Left kidney (tissue), 2 donors: ENCODE data around the gene ABCA9. TPM values are rescaled to one million over a fixed set of nuclear protein-coding genes. Genes with fewer than 3 reads are reported as not detected.
"Not testable (repeated sequence)": the region's sequence is repeated elsewhere in the genome, so short reads cannot be mapped to it uniquely, and the experiment has no call there.

Experiments used
- DNase-seq: peaks from one replicate; pipeline ENCODE4 v3.0.0-alpha.2; 2013
- polyA plus RNA-seq: library from polyadenylated mRNA; unstranded; fragments of 120-200 nt; gene quantifications from one replicate; pipeline ENCODE4 v1.2.1, GENCODE V29; 2013; ENCODE audit not compliant: insufficient read length

The ABCA9 gene
- polyA plus RNA-seq, 1 donor, result 4.2 TPM

DNA sequence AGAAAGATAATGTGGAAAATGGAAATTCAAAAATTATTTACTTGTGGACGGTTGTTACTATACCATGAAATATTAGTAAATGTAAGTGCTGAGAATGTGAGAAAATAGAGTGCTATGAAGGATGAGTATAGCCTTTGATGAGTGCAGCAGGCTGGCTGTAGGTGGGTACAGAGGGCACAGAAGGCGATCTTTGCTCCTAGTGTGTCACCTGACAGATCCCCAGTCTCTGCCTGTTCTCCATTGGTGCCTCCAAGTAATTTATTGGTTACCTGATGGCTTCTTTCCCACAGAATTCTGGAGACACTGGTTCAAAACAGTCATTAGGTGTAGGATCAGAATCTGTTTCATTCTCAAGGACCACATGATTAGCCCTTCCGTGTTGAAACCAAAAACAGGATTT lies 28.9 kb downstream of the ABCA9 start:
- no peak for DNase-seq

DNA sequence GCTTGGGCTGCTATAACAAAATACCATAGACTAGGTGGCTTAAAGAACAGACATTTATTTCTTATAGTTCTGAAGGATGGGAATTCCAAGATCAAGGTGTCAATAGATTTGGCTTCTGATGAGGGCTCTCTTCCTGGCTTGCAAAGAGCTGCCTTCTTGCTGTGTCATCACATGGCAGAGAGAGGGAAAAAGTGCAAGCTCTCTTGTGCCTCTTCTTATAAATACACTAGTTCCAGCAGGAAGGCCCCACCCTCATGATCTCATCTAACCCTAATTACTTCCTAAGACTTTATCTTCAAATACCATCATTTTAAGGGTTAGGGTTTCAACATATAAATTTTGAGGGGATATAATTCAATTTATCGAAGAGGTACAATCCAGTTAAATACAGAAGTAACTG lies 30.6 kb downstream of the ABCA9 start:
- no peak for DNase-seq

DNA sequence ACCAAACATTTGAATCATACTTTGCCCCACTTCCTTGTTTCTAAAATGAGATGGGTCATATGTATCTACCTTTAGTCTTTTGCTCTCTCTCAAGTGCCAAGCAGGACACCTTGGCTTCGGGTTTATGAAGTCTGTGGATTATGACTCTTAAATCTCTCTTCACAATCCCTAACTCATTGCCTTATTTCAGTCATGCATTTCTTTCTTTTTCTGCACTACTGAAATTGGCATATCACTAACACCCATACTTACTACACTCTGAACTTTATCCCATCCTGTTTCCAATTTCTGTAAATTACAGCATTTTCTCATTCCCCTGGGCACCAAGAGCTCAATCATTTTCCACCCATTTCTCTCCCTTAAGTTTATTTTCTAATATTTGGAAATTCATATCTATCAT lies 42.0 kb downstream of the ABCA9 start:
- no peak for DNase-seq

GRCh38 chr17:69018022-69018615 lies 42.6 kb downstream of the ABCA9 start:
- DNase-seq, result no peak

GRCh38 chr17:69015631-69016030 lies 45.1 kb downstream of the ABCA9 start:
- DNase-seq, result no peak

DNA sequence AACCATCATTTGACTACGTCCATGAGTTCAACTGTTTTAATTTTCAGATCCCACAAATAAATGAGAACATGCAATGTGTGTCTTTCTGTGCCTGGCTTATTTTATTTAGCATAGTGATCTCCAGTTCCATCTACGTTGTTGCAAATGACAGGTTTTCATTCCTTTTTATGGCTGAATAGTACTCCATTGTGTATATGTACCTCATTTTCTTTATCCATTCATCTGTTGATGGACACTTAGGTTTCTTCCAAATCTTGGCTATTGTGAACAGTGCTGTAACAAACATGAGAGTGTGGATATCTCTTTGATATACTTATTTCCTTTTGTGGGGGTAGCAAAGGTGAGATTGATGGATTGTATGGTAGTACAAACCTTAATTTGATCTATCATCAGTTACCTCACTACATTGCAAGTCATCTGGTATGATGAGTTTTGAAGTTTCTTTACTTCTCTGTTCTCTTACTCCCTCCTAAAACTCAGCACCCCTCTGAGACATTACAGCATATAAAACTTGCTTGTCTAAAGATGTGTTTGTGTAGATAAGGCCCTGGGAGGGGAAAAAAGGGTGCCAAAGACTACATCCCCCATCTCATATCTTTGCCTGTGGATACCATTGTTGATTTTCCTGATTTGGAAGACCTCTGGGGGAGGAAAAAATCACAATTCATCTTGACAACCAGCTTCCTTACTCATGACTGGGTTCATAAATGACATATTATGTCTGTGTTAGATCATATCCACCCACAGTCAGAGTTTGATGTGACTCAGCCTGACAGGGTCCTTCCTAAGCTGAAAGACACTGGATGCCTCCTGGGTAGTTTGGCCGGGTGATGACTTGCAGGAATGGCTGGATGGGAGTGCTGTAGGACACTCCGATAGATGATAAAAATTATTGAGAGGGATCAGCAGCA lies 47.6 kb downstream of the ABCA9 start:
- DNase-seq, result no peak

GRCh38 chr17:69009930-69010329 lies 50.8 kb downstream of the ABCA9 start:
- no peak for DNase-seq

- not testable (repeated sequence) for DNase-seq
Measured at GRCh38 chr17:69004759-69005158, 56.0 kb downstream of the ABCA9 start.

DNA sequence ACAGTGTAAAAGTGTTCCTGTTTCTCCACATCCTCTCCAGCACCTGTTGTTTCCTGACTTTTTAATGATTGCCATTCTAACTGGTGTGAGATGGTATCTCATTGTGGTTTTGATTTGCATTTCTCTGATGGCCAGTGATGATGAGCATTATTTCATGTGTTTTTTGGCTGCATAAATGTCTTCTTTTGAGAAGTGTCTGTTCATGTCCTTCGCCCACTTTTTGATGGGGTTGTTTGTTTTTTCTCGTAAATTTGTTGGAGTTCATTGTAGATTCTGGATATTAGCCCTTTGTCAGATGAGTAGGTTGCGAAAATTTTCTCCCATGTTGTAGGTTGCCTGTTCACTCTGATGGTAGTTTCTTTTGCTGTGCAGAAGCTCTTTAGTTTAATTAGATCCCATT lies 61.0 kb downstream of the ABCA9 start:
- not testable (repeated sequence) for DNase-seq

DNA sequence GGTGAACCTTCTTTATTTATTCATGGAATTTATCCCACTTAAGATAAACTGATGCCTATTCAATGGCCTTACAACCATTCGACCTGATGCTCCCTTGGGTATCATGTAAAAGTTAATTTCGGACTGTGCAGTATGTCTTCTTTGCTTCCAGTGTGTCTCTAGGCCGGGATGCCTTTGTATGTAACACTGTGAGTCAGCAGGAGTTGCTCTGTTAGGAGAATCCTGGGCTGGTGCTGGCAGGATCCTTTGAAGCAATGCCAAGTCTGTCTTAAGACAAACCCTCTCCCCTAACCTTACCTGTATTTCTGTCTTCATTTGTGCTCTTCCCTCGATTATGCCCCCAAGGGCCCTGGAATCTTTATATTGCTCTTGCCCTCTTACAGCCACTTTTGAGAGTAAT lies 67.6 kb downstream of the ABCA9 start:
- DNase-seq, result no peak

GRCh38 chr17:68987966-68988365 lies 72.8 kb downstream of the ABCA9 start:
- DNase-seq, result no peak

DNA sequence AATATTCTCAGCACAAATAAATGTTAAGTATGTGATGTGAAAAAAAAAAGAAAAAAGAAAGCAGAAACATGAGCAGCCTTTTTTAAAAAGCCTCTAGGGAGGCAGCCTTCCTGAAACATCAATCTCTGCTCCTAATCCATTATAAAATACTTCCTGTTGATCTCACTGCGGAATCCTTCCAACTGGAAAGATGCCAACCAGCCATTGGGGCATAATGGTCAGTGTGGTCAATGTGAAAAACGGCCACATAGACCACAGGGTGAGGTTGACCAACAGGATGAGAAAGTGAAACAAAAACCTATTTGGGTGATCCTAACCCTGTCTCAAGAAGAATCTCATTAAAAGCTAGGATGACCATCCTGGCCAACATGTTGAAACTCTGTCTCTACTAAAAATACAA lies 79.4 kb downstream of the ABCA9 start:
- DNase-seq, result peak; percentile 66

- no peak for DNase-seq
Measured at GRCh38 chr17:68973098-68973846, 87.5 kb downstream of the ABCA9 start.

- peak; percentile 17 for DNase-seq
Measured at GRCh38 chr17:68972119-68972704, 88.5 kb downstream of the ABCA9 start.

GRCh38 chr17:68969101-68969500 lies 91.6 kb downstream of the ABCA9 start:
- no peak for DNase-seq

DNA sequence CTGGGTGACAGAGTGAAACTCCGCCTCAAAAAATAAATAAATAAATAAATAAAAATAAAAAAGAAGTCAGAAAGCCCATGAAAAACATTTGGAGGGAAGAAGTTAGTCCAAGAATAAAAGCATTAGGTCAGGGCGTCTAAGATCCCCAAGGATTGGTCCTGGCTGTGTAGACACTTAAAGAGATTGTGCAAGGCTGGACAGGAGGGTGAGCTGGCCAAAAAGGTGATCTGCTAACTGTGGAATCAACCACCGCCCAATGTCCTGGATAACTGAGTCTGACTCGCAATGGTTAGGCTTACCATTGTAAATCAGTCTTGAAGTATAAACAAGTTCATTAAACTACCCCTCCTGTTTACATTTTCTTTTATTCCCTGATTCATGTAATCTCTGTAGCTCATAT lies 96.8 kb downstream of the ABCA9 start:
- DNase-seq, result no peak

GRCh38 chr17:68961214-68961882 lies 99.4 kb downstream of the ABCA9 start:
- DNase-seq, result no peak

DNA sequence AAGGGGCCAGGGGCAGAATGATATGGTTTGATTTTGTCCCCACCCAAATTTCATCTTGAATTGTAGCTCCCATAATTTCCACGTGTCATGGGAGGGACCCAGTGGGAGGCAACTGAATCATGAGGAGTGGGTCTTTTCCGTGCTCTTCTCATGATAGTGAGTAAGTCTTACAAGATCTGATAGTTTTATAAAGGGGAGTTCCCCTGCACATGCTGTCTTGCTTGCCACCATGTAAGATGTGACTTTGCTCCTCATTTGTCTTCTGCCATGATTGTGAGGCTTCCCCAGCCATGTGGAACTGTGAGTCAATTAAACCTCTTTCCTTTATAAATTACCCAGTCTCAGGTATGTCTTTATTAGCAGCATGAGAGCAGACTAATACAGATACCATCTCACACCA lies 101.6 kb downstream of the ABCA9 start:
- not testable (repeated sequence) for DNase-seq

DNA sequence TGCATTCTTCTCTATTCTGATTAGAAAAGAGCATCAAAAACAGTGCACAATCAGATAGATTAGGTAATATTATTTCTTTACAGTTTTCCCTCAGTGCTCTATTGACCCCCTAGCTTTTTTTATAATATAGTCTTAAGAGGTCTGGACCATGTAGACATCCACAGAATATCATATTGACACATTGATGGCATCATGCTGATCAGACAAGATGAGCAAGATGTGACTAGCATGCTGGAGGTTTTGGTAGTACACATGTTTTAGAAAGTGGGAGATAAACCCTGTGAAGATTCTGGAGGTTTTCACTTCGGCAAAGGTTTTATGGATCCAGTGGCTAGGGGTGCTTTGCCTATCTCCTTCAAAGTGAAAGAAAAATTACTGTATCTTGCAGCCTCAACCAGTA lies 102.8 kb downstream of the ABCA9 start:
- DNase-seq, result no peak

GRCh38 chr17:68955181-68955841 lies 105.4 kb downstream of the ABCA9 start, which contains the start of gene ABCA8:
ABCA8 (minus strand) TSS chr17:68955392; CDS start chr17:68942034, 13,358 bp downstream.
- DNase-seq, result no peak
